ENCODE results near the gene RASL10B.

Gene RASL10B

DNA sequence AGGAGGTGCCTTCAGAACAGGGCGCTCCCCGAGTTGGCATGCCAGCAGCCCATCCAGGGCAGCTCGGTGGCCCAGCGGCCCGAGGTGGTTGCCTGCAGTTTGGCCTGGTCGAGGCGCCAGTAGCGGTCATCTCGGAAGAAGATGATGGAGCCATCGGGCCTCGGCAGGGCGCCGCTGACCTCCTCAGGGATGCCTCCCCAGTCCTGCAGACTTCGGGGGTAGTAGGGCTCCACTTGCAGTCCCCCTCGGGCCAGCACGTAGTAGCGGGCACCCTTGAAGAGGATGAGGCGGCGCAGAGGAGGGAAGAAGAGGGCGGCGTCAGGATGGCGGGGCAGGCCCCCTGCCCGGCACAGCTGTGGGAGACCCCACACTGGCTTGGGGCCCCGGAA, 35.0 kb downstream of the RASL10B start:
- no peak for DNase-seq

DNA sequence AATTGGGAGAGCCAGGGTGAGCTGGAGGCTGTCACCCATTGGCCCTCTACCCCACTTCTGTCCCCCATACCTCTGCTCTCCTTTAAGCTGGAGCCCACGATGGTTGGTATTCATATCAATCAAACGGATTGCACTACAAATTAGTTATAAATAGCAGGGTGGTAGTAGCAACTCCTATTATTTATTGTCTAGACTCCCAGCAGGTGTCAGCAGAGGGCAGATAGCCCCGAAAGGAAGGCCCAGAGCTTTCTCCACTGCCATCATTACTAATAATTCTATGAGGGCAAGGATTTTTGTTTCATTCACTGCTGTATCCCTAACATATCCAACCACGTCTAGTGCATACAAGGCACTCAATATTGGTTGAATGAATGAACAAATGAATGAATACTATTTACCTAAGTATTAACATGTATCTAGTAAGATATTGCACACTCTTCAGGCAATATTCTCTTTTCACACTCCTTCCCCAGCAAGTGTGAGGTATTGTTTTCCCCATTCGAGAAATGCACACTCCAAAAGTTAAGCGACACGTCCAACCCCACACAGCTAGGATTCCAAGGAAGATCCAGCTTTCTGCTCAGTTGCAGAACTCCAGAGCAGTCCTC, 35.6 kb downstream of the RASL10B start:
- no peak for DNase-seq

DNA sequence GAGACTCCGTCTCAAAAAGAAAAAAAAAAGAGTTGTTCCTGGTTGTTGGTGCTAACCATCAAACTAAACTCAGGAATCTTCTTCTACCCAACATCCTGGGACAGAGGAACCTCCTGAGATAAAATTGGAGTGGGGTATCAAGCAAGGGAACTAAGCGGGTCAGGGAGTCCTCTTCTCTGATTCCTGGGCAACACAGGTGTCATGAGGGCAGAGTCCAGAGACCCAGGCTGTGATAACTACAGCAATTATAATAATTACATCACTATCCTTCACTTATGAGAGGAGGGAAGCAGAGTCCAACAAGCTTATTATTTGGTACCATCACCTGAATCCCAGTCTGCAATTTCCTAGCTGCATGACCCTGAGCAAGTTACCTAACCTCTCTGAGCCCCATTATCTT, 37.4 kb downstream of the RASL10B start:
- DNase-seq: no peak

DNA sequence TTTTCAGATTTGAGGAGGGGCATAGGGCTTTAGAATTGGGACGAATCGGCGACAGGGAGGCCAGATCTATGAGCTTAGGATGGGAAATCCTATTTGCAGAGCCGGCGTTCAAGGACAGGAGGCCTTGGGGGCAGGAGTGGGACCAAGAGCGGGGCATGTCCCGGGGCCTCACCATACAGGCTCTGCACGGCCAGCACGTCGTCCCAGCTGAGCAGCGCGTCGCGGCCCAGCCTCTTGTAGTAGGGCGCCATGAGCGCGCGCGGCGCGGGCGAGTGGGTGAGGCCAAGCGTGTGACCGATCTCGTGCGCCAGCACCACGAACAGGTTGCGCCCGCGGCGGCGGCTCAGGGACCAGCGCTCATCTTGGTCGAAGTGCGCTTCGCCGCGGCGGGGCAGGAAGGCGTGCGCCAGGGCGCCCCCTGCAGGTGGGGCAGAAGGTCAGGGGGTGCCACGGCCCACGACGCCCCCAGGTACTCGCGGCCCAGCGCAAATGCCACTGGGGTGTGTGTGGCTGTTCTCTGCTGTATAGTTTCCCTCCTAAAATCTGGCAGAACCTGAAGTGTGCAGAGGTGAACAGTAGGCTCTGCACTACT, 38.6 kb downstream of the RASL10B start:
- no peak for DNase-seq

DNA sequence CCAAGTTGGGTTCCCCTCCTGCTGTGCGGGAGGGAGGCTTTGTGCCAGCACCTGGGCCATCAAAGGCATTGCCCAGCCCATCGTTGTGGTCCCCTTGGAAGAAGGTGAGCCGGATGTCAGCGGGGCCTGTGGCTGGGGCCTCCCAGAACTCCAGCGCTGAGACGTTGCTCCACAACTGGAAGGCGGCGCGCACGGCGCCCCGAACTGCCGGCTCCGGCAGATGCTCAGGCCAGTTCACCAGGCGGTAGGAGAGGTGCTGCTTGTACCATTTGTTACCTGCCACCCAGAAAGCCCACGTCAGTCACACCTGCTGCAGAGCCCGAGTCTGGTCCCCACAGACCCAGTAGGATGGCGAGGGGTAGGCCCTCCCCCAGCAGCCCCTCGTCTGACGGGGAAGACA, 41.7 kb downstream of the RASL10B start:
- no peak for DNase-seq

DNA sequence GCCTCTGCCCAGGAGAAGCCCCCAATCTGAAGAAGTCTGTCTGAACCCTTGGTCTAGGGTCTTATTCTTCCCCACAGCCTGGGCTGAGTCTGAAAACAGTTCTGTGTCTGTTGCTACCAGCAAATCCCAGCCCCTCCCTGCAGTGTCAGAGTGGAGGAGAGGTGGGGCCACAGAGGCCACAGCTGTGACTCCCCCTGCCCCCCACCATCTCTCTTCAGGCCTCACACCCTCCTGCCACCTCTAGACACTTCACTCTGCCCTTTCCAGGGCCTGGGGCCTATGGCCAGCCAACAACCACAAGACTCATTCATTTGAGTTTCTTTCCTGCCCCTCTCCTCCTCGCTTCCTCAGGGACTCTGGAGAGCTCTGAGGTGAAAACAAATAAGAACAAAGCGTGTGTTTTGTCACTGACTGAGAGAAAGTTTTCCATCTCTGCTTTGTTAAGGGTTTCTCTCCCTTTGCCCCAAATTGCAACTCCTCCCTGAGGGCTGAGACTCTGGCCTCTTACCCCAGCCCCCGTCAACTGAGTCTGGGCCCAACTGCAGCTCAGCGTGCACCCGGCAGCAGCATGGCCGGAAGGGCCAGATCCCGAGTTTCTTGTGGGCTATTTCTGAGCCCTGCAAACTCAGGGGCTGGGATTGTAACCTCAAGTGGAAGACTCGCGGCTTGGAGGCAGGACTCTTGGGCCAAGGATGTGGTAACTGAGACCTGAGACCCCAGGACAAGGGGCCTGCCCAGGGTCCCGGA, 42.4 kb downstream of the RASL10B start:
- DNase-seq: no peak

DNA sequence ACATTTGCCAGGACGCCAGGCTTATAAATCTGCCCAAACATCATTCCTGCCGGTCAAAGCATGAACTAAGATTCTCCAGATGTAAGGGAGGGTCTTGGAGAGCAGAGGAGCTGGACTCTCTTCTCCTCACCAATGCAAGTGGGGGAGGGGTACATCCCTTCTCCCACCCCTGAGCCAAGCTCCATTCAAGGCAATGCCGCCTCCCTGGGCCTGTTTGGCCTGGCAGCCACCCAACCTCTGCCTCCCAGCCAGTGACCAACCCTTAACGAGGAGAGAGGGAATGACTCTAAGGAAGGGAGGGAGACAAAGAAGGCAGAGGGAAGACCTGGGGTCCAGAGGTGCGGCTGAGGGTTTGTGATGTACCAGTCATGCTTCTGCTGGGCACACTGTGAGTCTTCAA, 43.1 kb downstream of the RASL10B start:
- no peak for DNase-seq

DNA sequence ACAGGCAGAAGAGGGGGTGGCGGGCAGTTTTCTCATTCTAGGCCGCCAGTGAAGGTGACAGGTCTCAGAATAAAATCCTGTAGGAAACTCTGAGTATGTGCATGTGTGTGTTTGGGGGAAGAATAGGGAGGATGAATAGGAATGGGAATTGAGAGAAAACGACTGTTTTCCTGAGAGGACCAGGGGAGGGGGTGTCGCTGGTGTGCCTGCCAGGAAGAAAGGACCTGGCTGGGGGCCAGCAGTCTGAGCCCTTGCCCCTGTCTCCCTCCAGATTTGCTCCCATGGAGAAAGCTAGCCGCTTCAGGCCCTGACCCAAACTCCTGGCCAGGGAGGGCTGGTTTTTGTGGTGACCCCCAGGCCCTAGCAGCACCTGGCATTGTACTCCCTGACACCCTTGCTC, 43.6 kb downstream of the RASL10B start:
- no peak for DNase-seq

DNA sequence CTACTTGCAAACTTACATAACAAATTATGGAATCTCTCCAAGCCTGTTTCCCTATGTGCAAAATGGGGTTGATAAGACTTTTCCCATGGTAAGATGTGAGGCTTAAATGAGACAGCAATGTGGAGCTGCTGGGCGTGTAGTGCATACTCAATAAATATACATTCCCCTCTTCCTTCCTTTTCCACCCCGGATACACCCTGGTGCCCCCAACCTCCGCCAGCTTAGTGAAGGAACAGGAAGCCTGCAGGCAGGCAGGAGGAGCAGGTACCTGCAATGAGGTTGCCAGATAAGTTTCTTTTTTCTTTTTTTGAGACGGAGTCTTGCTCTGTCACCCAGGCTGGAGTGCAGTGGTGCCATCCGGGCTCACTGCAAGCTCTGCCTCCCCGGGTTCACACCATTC, 44.1 kb downstream of the RASL10B start:
- DNase-seq: no peak

DNA sequence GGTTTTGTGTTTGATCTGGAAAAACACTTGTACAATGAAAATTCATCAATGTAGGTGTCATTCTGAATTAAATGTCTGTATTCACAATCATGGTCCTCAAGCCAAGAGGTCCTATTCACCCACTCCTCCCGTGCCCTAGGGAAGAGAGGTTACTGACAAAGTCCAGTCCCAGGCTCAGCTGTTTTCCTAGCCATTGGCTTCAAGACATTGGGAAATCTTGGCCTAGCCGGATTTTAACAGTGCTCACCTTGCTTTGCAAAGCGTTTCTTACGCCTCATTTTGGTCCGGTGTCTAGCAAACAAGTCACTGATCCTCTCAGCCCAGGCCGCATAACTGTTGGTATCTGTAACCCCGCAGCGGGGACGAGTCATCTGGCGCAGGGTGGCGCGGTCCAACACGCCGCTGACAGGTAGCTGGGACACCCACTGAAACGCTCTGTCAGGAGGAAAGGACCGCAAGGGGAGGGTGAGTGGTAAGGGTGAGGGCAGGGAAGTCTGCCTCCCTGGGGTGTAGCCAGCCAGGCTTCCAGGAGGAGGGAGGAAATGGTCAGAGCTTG, 47.3 kb downstream of the RASL10B start:
- no peak for DNase-seq

DNA sequence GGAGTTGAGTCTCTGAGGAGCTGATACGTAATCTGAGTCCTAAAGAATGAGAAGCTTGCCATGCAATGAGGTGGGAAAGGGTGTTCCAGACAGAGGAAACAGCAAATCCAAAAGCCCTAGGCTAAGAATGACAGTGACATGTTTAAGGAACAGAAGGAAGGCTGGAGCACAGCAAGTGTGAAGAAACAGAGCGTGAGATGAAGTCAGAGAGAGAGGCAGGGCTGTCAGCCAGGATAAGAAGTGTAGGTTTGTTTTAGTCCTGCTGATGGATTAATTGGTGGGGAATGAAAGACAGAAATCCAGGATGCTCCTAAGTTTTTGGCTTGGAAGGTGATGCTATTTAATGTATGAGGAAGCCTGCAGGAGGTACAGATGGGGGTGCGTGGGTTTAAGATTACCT, 49.5 kb downstream of the RASL10B start:
- DNase-seq: no peak

DNA sequence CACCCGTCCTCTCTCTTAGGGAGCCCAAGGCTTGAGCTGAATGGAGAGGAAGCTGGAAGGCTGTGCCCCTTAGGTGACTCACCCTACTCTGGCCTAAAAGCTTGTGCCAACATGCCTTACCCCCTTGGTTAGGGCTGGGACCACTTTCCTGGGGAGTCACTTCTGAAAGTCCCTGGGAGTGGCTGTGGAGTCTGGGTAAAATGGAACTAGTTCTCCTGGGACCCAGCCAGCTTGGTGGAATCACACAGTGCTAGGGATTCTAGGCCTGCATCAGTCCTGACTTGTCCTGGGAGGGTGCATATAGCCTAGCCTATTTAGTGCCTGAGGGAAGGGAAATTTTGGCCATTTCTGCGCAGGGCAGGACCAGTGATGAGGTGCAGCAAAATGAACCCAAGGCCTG, 53.5 kb downstream of the RASL10B start:
- DNase-seq: no peak

DNA sequence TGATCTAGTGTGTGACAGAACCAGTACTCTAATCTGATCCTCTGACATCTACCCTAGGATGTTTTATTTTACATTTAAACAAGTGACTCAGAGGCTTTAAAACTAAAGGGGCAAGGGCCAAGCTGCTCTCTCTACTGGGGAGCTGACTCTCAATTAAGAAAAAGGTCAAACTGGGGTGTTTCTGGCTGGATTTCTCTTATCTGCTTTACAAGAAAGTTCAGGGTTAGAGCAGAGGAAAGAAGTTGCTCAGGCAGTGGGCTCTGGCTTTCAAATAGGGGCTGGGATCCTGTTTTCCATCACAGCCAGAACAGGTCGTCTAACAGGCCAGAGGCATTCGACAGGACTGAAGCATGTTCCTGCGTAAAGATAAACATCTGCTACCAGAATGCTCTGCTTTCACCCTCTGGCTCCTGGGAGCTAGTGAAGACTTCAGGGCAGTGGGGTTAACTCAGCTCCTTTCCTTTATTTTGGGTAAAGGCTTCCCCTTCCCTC, 55.5 kb downstream of the RASL10B start:
- DNase-seq: no peak

DNA sequence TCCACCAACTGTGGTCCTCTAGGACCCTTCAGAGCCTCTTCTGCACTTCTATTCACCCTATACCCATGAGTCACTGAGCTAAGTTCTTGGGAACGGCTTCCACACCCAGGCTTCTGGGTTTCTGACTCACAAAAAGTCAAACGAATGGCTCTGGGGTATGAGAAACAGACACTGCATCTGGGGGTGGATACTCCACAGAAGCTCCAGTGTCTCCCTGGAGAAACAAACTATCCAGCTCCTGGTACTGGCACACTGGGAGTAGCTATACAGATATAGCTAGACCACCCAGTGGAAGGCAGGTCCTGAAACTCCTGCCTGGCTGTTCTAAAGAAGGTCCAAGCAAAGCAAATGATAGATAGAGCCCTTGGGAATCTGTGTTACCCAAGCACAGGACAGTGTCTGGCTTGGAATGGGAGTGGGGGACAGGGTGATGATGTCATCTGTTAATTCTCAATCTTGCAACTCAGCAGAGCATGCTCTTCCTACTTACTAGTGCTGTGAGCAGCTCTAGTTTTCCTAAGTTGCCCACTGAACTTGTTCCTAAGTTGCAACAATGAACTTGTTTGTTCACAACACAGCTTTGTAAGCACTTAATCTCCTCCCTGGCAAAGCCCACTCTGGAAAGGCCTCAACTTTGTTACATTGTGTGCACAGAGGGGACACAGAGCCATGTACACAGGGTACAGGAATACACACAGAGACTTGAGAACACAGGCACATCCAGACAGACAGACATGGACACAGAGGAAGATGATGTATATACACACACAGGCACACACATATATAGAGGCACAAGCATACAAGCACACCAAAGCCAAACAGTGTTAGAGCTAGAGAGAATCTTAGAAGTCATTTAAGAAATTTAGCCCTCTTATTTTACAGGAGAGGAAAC, 57.3 kb downstream of the RASL10B start:
- no peak for DNase-seq

DNA sequence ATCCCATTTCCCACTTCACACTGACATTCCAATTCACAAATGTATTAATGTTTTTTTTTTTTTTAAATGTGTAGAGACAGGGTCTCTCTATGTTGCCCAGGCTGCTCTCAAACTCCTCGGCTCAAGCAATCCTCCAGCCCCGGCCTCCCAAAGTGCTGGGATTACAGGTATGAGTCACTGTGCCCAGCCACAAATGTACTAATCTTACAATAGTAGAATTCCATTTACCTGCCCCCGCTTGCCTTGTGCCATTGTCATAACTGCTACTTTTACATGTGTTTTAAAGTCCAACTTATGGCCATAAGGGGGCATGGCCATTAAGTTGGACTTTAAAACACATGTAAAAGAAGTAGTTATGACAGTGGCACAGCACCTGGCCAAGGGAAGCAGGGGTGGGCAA, 59.4 kb downstream of the RASL10B start:
- DNase-seq: no peak

DNA sequence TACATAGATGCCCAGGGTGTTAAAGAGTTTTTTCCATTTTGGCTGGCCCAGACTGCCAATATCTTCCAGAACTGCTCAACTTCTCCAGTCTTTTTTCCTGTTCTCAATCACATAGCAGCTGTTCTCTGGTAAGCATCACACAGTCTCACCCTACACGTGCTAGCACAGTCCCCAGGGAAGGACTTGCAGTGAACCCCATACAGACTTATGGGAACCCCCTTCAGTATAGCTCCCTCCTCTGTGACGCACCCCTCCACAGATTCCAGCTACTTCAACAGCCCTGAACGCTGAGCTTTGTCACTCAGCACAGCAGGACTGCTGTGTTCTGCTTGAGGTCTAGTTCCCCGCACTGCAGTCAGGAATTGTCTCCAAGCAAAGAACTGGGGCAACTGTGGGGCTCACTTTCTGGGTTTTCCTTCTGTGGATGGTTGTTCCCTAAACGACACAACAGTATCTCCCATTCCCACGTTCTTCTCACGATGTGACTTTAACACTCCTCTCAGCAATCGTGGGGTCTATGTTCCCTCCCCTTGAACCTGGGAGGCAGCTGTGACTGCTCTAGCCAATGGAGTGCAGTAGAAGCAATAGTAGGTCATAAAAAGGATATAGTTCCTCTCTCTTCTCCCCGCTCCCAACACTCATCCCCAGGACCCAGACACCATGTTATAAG, 60.4 kb downstream of the RASL10B start:
- no peak for DNase-seq
